Neural cell (in vitro differentiated cells): ENCODE results near the gene SEPTIN1.

Experiments
- EP300 ChIP-seq: fragments of 450-650 bp; conservative IDR thresholded peaks from 2 replicates; pipeline ENCODE4 v1.6.1; 2014; ENCODE audit warnings: antibody characterized with exemption, mild to moderate bottlenecking, moderate library complexity; ENCODE audit not compliant: poor library complexity, severe bottlenecking
- TF ChIP-seq, protein P1 (sequence below): fragments of 450-650 bp; IDR thresholded peaks from 2 replicates; pipeline ENCODE4 v1.5.1; 2014; ENCODE audit warnings: antibody characterized with exemption, mild to moderate bottlenecking, moderate library complexity; ENCODE audit not compliant: poor library complexity, severe bottlenecking
- TF ChIP-seq, protein P2 (sequence below): IDR thresholded peaks from 2 replicates; pipeline ENCODE4 v1.6.1; 2012; ENCODE audit warnings: borderline replicate concordance

DNA sequence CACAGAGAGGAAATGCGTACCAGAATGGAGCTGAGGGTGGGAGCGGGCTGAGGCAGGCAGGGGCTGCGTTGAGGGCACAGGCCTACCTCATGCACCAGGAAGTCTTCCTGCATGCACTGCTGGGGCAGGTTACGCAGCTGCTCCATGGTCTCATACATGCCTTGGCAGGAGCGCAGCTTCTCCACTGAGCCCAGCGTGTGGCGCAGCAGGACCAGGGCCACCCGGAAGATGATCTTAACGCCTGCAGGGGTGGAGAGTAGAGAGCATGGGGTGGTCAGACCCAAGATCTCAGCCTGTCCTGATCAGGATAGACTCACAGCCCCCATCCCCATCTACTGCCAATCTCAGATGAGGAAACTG is 23.8 kb downstream of the SEPTIN1 start:
- TF ChIP-seq EP300: no peak
- TF ChIP-seq, protein P1, sequence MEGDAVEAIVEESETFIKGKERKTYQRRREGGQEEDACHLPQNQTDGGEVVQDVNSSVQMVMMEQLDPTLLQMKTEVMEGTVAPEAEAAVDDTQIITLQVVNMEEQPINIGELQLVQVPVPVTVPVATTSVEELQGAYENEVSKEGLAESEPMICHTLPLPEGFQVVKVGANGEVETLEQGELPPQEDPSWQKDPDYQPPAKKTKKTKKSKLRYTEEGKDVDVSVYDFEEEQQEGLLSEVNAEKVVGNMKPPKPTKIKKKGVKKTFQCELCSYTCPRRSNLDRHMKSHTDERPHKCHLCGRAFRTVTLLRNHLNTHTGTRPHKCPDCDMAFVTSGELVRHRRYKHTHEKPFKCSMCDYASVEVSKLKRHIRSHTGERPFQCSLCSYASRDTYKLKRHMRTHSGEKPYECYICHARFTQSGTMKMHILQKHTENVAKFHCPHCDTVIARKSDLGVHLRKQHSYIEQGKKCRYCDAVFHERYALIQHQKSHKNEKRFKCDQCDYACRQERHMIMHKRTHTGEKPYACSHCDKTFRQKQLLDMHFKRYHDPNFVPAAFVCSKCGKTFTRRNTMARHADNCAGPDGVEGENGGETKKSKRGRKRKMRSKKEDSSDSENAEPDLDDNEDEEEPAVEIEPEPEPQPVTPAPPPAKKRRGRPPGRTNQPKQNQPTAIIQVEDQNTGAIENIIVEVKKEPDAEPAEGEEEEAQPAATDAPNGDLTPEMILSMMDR: no peak
- TF ChIP-seq, protein P2, sequence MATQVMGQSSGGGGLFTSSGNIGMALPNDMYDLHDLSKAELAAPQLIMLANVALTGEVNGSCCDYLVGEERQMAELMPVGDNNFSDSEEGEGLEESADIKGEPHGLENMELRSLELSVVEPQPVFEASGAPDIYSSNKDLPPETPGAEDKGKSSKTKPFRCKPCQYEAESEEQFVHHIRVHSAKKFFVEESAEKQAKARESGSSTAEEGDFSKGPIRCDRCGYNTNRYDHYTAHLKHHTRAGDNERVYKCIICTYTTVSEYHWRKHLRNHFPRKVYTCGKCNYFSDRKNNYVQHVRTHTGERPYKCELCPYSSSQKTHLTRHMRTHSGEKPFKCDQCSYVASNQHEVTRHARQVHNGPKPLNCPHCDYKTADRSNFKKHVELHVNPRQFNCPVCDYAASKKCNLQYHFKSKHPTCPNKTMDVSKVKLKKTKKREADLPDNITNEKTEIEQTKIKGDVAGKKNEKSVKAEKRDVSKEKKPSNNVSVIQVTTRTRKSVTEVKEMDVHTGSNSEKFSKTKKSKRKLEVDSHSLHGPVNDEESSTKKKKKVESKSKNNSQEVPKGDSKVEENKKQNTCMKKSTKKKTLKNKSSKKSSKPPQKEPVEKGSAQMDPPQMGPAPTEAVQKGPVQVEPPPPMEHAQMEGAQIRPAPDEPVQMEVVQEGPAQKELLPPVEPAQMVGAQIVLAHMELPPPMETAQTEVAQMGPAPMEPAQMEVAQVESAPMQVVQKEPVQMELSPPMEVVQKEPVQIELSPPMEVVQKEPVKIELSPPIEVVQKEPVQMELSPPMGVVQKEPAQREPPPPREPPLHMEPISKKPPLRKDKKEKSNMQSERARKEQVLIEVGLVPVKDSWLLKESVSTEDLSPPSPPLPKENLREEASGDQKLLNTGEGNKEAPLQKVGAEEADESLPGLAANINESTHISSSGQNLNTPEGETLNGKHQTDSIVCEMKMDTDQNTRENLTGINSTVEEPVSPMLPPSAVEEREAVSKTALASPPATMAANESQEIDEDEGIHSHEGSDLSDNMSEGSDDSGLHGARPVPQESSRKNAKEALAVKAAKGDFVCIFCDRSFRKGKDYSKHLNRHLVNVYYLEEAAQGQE: no peak
